ENCODE results near the gene PGC.

PGC gene

DNA sequence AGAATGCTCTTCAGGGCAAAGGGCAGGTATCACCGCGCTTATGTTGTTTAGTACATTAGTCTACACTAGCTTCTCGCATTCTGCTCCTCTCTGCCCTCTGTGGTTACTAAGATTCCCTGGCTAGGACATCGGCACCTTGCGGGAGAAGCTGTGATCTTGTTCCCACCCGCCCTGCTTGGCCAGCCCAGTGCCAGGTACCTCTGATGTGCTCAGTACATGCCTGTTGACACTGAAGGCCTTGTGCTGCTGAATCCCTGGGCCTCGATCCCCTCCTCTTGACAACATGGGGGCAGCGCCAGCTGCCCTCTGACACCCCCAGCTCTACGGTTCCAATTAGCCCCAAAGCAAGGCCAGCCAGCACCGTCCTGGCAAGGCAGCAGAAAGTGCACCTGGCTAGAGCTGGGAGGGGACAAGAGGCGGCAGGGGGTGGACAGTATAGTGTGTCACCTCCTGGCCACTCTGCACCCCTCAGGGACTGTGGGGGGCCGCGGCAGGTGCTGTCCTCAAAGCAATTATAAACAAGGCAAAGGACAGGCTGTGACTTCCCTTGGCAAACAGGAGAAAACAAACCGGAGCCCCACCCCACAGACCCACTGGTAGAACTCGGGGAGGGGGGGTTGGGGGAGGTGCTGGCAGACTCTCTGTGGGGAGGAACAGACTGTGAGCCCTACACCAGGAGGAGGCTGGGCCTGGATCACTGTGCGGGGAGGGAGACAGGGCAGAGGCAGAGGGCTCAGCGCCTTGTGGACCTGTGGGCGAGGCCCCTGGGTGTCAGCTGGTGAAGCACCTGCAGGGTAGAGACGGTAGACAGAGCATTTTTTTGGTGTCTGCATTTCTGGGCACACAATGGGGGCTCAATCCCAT, 18.9 kb downstream of the PGC start:
- no peak for DNase-seq

GRCh38 chr6:41727705-41728072, 19.5 kb downstream of the PGC start:
- no peak for DNase-seq

- DNase-seq: no peak
Observed at GRCh38 chr6:41726876-41727275, 20.3 kb downstream of the PGC start.

GRCh38 chr6:41724586-41725501, 22.4 kb downstream of the PGC start:
- DNase-seq: no peak

- no peak for DNase-seq
Observed at GRCh38 chr6:41724228-41724580, 23.0 kb downstream of the PGC start.

DNA sequence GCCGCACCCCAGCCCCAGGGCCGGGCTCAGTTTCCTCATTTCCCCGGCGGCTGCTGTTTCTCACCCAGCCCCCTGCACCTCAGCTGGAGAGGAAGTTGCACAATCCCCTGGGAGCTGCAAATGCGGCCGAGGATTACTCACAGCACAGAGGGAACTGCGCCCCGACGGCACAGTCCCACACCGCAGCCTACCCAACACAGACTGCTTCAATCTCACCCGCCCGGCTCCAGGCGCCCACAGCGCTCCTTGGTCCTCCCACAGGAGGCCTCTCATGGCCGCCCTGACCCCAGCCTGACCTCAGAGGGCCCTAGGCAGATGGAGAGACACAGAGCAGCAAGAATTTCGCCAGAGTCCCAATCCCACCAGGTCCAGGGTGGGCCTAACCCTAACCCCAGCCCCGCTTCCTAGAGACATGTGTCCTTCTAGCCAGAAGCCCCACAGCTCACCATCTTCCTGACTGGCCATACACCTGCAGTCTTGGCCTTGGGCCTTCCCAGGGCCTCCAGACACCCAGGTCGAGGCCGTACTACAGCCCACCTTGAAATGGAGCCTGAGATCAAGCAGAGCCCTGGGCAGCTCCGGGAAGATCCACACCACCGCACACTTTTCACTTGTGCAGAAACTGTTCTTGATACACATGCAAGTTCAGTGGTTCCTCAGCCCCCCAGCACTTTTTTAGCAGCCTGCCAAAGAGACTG, 23.5 kb downstream of the PGC start:
- no peak for DNase-seq

- no peak for DNase-seq
Observed at GRCh38 chr6:41722969-41723529, 24.1 kb downstream of the PGC start.

DNA sequence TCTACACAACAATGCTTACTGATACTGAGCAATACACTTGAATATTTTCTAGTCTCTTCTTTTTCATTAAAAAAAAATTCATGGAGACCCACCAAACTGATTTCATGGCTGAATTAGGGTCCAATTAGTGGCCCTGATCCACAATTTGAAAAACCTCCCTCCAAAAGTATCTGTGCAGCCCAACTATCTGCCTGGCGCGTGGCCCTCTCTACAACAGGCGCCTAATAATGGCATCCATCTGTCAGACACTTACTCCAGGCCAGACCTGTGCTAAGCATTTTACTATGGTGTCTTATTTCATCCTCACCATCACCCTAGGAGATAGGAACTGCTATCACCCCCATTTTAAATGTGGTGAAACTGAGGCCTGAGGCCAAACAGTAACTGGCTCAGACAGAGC, 25.8 kb downstream of the PGC start:
- DNase-seq: no peak

DNA sequence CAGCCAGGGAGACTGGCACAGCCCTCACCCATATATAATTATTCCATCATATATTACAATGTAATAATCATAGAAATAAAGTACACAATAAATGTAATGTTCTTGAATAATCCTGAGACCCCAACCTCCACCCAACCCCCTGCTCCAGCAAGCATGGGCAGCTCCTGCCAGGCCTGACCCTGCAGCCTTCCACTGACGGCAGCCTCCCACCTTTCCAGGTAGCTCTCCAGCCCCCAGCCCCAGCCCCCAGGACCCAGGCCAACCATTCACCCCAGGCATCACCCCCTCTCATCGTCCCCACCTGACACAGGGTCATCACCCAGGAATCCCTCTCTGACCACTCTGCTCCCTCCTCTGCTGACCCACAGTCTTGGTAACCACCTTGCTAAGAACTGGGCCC, 26.4 kb downstream of the PGC start:
- no peak for DNase-seq

GRCh38 chr6:41720262-41720620, 27.0 kb downstream of the PGC start:
- no peak for DNase-seq

GRCh38 chr6:41719436-41720261, 27.5 kb downstream of the PGC start:
- no peak for DNase-seq

DNA sequence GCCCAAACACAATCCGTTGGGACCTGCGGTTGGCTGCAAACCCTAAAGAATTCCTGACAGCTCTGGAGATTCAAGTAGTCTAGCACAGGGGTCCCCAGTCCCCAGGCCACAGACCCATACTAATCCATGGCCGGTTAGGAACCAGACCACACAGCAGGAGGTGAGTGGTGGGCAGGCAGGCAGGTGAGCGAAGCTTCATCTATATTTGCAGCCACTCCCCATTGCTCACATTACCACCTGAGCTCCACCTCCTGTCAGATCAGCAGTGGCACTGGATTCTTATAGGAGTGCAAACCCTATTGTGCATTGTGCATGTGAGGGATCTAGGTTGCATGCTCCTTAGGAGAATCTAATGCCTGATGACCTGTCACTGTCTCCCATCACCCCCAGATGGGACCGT, 28.4 kb downstream of the PGC start:
- no peak for DNase-seq

DNA sequence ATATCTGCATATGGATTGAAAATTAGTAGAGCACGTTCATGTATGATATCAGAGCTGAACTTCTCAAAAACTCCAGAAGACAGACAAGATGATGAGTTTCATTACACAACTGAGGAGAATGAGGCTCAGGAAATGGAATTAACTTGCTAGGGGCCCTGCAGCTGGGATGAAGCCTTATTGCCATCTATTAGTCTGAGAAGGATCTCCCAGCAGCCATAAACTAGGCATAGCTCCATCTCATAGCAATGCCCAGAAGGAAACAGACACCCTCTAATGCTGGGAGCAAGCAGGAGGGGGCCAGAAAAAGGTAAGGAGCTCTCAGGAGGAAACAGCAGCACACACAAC, 29.8 kb downstream of the PGC start:
- no peak for DNase-seq

GRCh38 chr6:41716516-41717391, 30.4 kb downstream of the PGC start:
- no peak for DNase-seq

- no peak for DNase-seq
Observed at GRCh38 chr6:41715795-41716515, 31.2 kb downstream of the PGC start.

DNA sequence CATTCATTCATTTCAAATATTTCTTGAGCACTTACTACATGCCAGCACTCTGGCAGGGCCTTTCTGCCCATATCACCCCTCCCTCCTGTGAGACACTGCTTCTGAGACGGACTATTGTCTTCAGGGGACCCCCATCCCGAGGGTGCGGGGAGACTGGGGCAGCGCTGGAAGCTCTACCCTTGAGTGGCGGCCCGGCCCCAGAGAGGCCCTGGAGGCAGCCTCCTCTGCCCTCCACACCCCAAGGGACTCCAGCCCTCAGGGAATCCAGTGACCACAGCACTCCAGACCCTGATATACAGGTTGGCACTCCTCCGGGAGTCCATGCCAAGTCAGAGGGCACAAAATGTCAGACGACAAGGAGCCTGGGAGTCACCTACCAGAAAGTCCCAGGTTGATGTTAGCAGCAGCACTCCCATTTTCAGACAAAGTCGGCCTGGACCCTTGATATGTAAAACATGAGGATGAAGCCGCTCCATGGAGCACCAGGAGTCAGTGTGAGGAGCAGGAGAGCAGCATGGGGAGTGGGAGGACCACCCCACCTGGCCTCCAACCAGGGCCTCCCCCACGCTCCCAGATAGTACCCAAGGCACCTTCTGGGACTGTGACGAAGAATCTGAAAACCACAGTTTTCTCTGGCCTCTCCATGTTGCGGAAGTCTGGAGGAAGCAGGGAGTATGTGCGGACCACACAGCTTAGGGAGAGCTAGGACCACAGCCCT, 32.5 kb downstream of the PGC start:
- no peak for DNase-seq

DNA sequence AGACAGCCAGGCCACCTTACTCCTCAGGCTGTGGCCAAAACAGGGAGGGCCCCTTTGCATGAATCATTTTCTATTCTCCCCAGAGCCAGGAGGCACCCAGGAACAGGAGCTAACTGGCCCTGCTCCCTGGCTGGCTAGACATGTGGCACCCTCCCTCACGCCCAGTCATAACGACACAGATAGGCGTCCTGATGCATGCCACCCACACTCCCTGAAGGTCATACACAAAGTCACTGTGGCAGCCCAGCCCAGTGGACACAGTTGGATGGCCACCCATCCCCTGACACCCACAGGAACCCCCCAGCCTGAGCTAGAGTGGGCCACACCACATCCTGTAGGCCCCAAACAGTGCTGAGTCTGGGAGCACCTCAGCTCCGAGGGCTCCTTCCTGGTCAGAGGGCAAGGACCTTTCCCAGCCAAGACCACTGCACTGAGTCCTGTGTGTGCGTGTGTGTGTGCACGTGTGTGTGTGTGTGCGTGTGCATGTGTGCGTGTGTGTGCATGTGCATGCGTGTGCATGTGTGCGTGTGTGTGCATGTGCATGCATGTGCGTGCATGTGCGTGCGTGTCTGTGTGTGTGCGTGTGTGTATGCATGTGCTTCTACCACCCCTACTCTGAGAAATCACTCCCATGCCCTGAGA, 33.4 kb downstream of the PGC start:
- no peak for DNase-seq

DNA sequence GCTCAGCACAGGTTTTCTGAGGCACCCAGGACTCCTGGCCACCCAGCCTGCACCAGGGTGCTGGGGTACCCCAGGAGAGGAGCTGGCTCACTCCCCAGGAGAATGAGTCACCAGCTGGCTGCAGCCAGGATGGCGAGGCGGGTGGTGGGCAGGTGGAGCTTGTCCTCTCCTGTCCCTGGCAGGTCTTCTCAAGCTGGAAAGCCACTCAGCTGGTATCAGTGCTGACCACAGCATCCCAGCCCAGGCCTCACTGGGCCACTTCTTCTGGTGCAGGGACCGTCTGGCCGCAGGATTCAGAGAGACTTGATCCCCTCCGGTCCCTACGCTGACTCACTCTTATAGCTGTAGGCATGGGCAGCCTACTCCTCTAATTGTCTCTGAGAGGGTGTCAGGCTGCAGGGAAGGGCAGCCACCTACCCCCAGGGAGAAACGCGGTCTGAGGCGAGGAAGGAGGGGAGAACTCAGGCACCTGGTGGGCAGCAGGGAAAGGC, 34.0 kb downstream of the PGC start:
- DNase-seq: no peak

DNA sequence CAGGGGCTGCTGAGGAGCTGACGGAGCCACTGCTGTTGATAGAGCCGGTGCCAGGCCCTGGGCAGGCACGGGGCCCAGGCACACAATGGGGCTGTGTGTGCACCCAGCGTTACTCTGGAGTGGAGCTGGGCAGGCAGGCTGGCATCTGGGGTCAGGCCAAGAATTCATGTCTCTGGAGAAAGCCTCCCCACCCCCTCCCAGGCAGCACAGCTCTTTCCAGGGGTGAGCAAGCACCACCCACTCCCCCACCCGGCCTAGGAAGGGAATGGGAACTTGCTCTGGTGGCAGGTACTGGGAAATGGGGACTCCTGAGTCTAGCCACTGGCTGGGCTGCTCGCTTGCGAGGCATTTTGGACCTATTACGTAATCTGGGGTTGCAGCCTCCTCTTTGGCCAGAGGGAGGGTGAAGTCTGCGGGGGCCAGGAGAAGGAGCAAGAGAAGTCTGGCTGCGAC, 34.5 kb downstream of the PGC start:
- no peak for DNase-seq
